Stimulated activated CD4-positive, alpha-beta T cell treated with anti-CD3 and anti-CD28 coated beads, Interleukin-2, amount 100 ng/mL, for 24 hours (primary cell): Measurements from ENCODE around the gene NOXA1.
"Not testable (repeated sequence)": the region's sequence is repeated elsewhere in the genome, so short reads cannot be mapped to it uniquely, and the experiment has no call there.

Experiments used
- DNase-seq, 2 donors: peaks; one replicate each; pipeline ENCODE4 v3.0.0-alpha.2; 2020

NOXA1 gene

DNA sequence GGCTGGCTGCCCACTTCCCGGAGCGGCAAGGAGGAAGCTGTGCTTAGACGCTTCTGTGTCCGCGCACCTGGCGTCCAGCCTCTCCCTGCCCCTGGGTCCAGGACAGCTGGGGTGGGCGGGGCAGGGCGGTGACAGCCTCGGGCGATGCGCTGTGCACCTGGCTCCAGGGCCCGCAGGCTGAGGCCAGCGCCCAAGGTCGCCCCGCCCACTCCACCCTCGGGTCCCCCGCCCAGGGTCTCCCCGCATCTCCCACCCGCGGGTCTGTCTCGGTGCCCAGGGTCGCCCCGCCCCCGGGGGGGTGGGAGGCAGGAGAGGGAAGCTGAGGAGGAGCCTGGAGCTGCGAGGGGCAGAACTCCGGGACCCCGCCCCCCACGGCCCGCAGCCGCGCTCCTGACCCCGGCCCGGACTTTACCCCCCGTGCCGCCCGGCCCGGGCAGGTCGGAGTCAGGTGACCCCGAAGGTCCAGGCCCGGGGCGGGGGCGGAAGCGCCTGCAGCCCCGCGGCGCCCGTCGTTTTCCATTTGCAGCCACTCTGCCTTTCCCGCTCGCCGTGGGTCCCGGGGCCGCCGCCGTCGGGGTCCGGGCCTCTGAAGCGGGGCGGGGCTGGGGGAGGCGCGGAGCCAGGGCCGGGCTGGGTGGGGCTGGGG lies 18.2 kb downstream of the NOXA1 start, which contains the start of gene ENTPD8:
TSS of gene ENTPD8 (minus strand) at position 69 of the 646 bp plus-strand sequence. CDS start 3,072 bp downstream, outside the sequence.
- DNase-seq = no peak

DNA sequence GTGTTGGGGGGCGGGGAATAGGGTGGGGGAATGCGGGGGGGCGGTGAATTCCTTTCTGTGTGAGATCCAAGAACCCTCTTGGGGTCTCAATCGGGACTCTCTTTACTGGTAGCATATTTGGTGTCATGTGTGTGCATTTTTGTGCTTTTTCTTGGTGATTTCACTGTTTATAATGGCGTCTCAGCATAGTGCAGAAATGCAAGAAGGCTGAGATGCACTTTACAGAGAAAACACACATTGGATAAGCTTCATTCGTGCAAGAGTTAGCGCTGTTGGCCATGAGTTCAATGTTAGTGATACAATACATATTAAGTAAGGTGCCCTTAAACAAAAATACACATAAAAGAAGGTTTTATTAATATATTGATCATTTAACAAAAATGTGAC lies 18.7 kb downstream of the NOXA1 start:
- no peak for DNase-seq

DNA sequence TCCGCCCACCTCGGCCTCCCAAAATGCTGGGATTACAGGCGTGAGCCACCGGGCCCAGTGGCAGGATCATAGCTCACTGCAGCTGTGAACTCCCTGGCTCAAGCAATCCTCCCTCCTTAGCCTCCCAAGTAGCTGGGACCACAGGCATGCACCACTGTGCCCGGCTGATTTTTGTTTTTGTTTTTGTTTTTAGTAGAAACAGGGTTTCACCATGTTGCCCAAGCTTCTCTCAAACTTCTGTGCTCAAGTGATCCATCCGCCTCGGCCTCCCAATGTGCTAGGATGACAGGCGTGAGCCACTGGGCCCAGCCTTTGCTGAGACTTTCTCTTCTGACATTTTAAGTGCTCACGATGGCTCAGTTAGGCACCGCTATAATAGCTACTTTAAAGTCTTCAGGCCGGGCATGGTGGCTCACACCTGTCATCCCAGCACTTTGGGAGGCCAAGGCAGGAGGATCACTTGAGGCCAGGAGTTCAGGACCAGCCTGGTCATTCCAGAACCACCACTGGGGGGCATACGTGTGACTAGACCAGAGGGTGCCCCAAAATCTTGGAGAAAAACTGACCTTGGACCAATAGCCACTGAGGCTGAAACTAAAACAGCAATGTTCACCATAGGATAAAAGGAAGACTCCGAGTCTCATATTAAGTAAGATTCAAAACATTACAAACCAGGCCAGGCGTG lies 21.1 kb downstream of the NOXA1 start:
- no peak for DNase-seq

DNA sequence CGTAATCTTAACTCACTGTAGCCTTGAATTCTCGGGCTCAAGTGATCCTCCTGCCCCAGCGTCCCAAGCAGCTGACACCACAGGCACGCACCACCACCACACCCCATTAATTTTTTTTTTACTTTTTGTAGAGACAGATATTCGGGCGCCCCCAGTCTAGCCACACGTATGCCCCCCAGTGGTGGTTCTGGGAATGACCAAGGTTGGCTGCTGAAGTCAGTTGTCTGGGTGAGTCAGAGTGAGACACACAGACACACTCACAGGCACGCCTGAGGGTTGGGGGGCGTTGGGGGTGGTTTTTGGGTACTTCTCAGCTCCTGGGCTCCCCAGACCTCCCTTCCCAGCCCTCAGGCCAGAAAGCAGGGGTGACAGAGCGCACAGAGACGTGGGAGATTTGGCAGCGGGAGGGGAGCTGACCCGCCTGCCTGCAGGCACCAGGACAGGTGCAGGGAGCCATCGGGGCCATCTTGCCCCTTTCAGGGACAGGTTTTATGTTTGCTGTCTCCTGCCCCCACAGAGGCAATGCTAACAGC lies 22.1 kb downstream of the NOXA1 start:
- DNase-seq = peak; percentile 91 to 92

DNA sequence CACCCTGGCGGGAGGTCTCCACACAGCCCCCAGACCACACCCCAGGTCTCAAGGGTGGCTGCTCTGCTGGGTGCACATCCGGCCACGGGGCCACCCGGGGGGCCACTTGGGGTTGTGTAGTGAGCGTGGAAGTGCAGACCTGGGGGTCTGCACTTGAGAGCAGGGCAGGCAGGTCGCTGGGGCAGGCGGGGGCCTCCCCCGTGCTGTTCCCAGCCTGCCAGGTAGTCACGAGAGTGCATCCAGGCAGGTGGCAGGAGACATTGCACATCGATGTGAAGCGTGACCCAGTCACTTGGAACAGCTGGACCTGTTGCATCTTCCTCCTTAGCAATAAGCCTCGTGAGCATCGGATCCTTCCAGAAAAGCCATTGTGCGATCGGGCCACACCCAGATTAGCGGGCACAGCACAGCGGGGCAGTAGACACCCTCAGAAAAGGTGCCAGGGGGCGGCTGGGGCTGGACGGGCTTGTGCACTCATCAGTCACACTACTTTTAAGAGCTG lies 22.8 kb downstream of the NOXA1 start:
- no peak for DNase-seq

DNA sequence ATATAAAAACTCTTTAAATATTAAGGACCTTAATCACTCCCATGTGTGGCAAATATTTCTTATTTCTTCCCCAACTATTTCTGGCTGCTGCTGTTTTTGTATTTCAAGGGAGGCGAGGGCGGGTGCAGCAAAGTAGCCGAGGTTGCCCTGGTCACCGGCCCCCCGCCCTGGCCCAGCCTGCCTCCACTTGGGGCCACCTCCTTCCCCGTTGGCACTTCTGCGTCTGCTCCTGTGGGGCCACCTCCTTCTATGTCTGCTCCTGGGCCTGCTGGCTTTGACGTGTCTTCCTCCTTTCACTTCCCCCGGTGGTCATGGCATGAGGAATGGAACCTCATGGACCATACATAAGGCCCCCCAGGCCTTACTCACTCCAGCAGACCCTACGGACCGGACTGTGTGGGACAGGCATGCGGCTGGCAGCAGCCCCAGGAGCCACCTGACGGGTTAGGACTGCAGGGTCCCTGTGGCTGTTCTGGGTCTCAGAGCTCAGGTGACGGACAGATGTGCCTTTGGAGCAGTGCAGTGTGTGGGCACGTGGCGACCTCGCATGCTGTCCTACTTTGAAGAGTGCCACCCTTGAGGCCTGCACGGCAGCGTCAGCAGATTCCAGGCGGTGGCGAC lies 23.8 kb downstream of the NOXA1 start:
- no peak for DNase-seq

DNA sequence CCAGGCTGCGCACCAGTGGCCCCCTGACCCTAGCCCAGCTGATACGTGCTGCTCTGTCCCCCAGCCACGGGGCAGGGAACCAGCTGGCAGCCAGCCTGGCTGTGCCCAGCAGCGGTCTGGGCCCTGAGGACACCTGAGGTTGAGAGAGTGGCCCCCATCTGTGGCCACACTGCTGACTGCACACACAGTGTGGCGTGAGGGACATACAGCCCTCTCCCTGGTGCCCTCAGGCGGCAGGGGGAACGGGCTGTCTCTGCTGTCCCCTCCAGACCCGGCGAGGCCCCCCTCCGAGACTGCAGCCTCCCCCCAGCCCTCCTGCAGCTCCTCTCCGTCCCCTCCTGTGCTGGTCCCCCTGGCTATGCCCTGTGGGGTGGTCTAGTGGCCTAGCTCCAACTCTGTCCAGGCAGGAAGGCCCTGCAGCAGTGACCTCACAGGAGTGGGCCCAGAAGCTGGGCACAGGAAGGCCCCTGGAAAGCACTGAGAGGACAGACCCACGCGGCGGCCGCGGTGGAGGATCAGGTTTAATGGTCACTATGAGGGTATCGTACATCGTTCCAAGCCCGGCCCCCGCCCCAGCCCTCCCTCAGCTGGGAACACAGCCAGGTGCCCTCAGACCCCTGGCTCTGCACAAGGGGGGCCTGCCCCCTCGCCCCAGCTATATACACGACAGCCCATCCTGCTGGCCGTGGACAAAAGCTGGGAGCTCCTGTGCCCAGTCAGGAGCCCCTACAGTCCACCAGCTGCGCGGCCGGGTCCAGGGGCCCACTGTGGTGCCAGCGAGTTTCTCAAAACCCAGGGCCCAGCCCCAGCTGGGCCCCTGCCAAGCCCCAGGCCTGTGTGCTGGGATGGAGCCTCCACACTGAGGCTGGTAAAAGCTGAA lies 24.8 kb downstream of the NOXA1 start:
- DNase-seq = no peak

DNA sequence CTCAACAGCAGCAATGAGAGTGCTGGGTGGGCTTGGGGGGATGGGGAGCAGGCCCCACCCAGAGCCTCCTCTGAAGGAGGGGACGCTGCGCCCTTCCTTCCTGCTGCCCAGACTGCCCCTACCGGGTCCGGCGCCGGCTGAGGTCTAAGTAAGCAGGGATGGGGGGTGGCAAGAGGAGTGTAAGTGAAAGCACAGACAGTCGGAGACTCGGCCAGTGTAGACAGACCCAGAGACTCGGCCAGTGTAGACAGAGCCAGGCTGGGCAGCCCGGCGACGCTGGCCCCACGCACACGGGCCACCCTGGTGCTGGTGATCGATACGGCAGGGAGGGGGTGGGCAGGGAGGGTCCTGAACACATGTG lies 25.4 kb downstream of the NOXA1 start:
- no peak for DNase-seq

DNA sequence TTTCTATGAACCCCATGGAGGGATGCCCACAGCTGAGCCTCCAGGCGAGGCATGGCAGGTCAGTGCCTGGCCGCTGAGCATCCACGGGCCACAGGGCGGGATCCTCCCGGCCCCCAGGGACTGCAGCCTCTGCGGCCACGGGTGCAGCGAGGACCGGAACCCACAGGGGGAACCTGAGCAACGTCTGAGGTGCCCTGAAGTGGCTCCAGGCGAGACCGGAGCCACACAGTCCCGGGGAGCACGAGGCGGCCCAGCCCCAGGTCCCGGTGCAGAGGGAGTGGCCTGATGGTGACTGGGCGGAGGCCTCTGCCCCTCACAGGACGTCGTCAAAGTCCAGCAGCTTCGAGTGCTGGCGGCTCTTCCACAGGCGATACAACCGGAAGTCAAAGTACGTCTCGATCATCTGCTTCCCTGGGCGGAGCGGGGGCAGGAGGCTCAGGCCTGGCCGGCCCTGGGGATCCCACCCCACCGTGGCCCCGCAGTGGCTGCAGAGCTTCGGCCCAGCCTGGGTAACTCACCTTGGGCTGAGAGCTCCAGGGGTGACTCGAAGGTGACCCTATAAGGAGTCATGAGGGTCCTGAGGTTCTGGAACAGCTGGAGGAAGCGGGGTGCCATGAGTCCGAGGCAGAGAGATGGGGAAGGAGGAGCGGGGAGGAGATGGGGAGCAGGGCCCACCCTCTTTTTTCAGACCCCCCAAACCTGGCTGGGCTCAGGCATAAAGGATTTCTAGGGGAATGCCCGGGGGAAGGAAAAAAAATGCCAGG lies 26.1 kb downstream of the NOXA1 start:
- no peak for DNase-seq

DNA sequence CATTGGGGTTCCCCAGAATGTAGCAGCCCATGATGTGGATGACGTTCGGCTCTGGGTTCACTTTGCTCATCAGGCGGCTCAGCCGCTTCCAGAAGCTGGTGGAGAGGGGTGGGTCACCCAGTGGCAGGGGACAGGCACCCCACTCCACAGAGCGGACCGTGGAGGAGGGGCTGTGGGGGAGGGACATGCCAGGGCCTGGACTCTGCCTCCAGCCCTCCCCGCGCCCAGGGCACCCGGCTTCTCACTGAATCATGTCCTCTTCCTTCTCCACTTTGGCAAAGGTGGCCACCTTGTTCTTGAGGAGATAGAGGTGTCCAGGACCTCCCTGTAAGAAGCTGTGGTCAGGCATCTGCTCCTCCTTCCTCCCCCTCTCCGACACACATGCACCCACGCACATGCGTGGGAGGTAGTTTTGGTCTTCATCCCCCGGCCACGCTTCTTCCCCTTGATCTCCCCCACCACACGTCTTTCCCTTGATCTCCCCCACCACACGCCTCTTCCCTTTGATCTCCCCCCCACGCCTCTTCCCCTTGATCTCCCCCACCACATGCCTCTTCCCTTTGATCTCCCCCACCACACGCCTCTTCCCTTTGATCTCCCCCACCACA lies 26.8 kb downstream of the NOXA1 start:
- no peak for DNase-seq

DNA sequence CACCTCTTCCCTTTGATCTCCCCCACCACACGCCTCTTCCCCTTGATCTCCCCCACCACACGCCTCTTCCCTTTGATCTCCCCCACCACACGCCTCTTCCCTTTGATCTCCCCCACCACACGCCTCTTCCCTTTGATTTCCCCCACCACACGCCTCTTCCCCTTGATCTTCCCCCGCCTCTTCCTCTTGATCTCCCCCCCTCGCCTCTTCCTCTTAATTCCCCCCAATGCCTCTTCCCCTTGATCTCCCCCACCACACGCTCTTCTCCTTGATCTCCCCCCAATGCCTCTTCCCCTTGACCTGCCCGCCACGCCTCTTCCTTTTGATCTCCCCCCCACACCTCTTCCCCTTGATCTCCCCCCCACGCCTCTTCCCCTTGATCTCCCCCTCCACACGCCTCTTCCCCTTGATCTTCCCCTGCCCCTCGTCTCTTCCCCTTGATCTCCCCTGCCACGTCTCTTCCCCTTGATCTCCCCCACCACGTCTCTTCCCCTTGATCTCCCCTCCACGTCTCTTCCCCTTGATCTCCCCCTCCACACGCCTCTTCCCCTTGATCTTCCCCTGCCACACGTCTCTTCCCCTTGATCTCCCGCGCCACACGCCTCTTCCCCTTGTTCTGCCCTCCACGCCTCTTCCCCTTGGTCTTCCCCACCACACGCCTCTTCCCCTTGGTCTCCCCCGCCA lies 27.5 kb downstream of the NOXA1 start:
- DNase-seq = not testable (repeated sequence)

DNA sequence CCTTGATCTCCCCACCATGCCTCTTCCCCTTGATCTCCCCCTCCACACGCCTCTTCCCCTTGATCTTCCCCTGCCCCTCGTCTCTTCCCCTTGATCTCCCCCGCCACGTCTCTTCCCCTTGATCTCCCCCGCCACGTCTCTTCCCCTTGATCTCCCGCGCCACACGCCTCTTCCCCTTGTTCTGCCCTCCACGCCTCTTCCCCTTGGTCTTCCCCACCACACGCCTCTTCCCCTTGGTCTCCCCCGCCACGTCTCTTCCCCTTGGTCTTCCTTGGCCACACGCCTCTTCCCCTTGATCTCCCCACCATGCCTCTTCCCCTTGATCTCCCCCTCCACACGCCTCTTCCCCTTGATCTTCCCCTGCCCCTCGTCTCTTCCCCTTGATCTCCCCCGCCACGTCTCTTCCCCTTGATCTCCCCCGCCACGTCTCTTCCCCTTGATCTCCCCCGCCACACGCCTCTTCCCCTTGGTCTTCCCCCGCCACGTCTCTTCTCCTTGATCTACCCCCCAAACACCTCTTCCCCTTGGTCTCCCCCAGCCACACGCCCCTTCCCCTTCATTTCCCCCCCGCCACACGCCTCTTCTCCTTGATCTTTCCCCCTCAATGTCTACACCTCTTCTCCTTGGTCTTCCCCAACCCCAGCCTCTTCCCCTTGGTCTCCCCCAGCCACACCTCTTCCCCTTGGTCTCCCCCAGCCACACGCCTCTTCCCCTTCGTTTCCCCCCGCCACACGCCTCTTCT lies 28.2 kb downstream of the NOXA1 start:
- DNase-seq = not testable (repeated sequence)

DNA sequence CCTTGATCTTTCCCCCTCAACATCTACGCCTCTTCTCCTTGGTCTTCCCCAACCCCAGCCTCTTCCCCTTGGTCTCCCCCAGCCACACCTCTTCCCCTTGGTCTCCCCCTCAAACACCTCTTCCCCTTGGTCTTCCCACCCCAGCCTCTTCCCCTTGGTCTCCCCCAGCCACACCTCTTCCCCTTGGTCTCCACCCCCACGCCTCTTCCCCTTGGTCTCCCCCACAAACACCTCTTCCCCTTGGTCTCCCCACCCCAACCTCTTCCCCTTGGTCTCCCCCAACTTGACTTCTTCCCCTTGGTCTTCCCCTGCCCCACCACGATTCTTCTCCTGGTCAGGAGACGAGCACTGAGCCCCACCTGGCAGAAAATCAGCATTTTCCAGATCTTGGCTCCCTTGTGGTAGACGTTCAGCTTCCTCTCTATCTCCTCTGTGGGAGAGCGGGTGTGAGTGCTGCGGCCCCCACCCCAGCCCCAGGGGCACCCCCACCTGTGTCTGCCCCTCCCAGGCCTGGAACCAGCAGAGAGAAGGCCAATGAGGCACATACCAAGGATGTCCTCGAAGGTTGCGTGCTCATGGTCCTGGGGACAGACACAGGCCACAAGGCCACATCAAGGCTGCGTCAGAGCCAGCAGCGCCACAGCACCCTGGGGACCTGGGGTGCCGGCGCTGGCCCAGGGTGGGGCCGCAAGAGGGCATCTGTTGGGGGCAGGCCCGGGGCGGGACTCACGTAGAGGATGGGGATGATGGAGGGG lies 29.0 kb downstream of the NOXA1 start:
- no peak for DNase-seq

DNA sequence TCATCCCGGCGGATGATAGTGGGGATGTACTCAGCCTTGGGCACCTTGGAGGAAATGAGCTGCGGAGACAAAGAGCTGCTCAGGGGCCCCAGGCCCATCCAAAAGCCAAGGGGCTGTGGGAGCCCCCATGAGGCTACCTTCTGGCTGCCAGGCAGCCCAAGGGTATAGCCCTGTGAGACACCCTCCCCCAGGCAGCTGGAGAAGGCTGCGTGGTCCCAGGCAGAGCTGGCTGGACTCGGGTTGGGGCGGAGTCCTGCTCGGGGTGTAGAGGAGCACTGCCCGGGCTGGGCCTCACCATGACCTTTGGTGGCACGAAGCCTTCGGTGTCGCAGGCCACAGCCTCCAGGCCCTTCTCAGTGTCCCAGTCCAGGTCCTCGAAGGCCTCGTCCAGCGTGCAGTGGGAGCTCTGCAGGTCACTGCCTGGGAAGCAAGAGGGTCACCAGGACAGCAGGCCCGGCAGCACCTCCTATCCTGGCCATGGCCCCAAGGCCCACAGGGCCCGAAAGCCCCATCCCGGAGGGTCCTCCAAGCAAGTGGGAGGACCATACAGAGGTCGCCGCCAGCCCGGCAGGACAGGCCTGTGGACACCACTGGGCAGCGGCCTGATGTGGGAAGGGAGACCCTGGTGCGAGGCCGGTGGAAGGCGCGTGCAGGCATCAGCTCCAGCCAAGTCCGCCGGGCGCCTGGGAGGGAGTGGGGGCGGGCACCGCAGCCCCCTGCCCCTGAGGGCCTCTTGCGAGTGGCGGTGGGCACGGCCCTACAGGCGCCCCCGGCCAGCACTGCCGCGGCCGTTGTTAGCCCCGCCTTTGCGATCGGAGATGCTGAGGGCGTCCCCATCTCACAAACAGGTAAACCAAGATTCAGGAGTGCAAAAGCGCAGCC lies 29.8 kb downstream of the NOXA1 start:
- no peak for DNase-seq

DNA sequence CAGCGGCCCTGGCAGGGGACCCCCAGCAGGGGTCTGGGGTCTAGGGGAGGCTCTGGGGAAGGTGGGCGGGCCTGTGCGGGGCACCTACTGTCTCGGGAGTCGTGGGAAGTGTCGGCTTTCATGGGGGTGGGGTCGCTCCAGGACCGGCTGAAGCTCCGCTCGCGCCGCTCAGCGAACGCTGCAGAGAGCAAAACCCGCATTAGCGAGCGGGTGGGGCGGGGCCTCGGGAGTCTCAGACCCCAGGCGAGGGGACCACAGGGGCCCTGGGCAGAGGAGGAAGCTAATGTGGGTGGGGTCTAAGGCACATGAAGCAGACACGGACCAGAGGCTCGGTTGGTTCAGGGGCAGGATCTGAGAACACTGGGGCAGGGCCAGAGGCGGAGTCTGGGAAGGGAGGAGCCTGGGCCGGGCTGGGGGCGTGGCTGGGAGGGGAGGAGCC lies 30.5 kb downstream of the NOXA1 start:
- DNase-seq = peak; percentile 63 to 66

DNA sequence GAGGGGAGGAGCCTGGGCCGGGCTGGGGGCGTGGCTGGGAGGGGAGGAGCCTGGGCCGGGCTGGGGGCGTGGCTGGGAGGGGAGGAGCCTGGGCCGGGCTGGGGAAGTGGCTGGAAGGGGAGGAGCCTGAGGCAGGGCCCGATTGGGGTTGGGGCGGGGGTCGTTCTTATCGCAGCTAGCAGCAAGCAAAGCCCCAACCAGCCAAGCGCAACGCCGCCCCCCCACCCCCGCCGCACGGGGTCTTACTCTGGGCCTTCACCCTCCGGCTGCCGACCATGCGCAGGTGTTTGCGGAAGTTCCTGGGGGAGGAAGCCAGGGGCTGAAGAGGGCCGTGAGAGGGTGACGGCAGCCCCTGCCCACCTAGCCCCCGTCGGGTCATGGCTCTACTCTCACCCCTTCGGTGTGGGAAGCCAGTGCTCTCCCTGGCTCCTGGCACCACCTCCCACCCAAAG lies 31.0 kb downstream of the NOXA1 start:
- peak in 1 of 2 donors; percentile 50 for DNase-seq

DNA sequence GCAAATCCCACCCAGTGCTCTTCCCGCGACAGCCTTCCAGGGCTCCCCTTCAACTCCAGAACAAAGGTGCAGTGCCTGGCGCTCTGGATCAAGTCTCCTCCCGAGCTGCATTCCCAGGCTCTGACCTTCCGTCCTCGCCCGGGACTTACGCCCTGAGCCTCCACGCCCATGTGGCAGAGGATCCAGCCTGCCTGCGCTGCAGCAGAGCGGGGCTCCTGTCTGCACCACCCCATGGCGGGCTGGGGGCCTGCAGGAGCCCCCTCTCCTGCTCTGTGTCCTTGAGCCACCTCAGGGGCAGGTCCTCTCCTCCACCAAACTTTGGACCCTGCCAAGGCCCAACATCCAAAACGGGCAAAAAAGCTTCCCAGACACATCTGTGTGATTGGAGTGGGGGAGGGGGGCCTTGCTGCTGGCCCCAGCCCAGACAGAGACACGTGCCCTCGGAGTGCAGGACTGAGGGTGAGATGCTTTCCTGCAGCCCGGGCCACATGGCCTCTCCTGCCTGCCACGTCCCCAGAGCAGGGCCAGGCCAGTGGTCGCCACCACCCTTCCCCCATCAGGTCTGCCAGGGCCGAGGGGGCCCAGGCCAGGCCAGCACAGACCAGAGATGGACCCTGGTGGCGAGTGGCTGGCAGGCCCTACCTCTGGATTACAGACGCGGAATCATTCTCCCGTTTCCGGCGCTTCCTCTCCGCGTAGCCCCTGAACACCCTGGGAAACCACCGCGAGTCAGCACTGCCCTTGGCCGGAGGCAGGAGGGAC lies 31.6 kb downstream of the NOXA1 start:
- no peak for DNase-seq
